K562 (cell line): ENCODE data around the gene NYNRIN. TPM values are rescaled to one million over a fixed set of nuclear protein-coding genes. Genes with fewer than 3 reads are reported as not detected.

Source experiments
- ATAC-seq: fragments of 200-7000 bp; cut with Tn5 transposase; 3 replicates; pipeline ENCODE4 v1.9.1; 2020; ENCODE audit warnings: moderate library complexity
- BruUV-seq: library from RNA; stranded (reverse); fragments of 400-500 nt; replicated peaks from 2 replicates; lab custom pipeline; 2021; lab: Mats Ljungman, UMichigan
- CTCF ChIA-PET: fragments of 300-600 bp; formaldehyde crosslinking; extraction: SDS; loops from one replicate; lab custom pipeline; 2021; ENCODE audit warnings: low intra/inter-chr PET ratio; lab: Yijun Ruan, JAX
- POLR2A ChIA-PET: fragments of 300-600, 350-650 bp; sonication (Branson Sonifier 250); formaldehyde crosslinking; extraction: SDS; loops from one replicate; lab custom pipeline; 2021; ENCODE audit warnings: antibody characterized with exemption, inconsistent platforms; lab: Yijun Ruan, JAX
- DNase-seq, 4 experiments: peaks; one replicate each; pipeline versions ENCODE4 v3.0.0 to v3.0.0-alpha.2; 2011 to 2018; ENCODE audit warnings: low spot score in 3 of 4, mixed read lengths in 3 of 4; ENCODE audit errors: extremely low read depth in 1 of 4
- FAIRE-seq: peaks from 2 replicates; lab custom pipeline; 2011; peaks lifted over from hg19 to GRCh38; lab: Jason Lieb, UNC
- H2AFZ ChIP-seq: 2 replicates; pipeline ENCODE4 v1.6.0; 2011; ENCODE audit warnings: low read depth, low read length, control low read depth, inconsistent platforms
- H3K27ac ChIP-seq: fragments of 200-600 bp; 3 replicates; pipeline ENCODE4 v1.8.0; 2011; ENCODE audit warnings: low read depth, mild to moderate bottlenecking, control low read depth, inconsistent platforms, low read length, moderate library complexity, mixed read lengths; ENCODE audit errors: extremely low read depth
- H3K27me3 ChIP-seq, 2 experiments: fragments of 300-600 bp in 1 of 2; 2 replicates in 1 of 2; 3 replicates in 1 of 2; pipeline versions ENCODE4 v1.6.0 to v1.8.0; 2011; ENCODE audit warnings: inconsistent platforms in 2 of 2, low read length in 2 of 2, mild to moderate bottlenecking in 1 of 2, mixed read lengths in 1 of 2, moderate library complexity in 1 of 2; ENCODE audit not compliant: control insufficient read depth in 2 of 2, insufficient read depth in 2 of 2
- H3K36me3 ChIP-seq: fragments of 300-600 bp; 3 replicates; pipeline ENCODE4 v1.8.0; 2011; ENCODE audit warnings: mild to moderate bottlenecking, low read length, inconsistent platforms; ENCODE audit not compliant: control insufficient read depth, insufficient read depth
- H3K4me1 ChIP-seq, 2 experiments: fragments of 200-600 bp in 1 of 2; replicated peaks in 1 of 2; 2 replicates in 1 of 2; 3 replicates in 1 of 2; pipeline versions ENCODE4 v1.5.1 to v1.8.0; 2011; ENCODE audit warnings: inconsistent platforms in 2 of 2, low read length in 2 of 2, mild to moderate bottlenecking in 1 of 2, mixed read lengths in 1 of 2, moderate library complexity in 1 of 2; ENCODE audit not compliant: control insufficient read depth in 2 of 2, insufficient read depth in 2 of 2
- H3K4me2 ChIP-seq: 2 replicates; pipeline ENCODE4 v1.6.1; 2011; ENCODE audit warnings: low read length, control low read depth, inconsistent platforms, mixed read lengths; ENCODE audit not compliant: insufficient read depth
- H3K4me3 ChIP-seq: fragments of 200-600 bp; sonication (generic), shearing (Covaris generic); 2 replicates; pipeline ENCODE4 v1.5.1; 2016; ENCODE audit warnings: control low read depth, inconsistent platforms
- H3K79me2 ChIP-seq: fragments of 200-600 bp; 3 replicates; pipeline ENCODE4 v1.8.0; 2011; ENCODE audit warnings: low read length, inconsistent platforms; ENCODE audit not compliant: control insufficient read depth, insufficient read depth
- H3K9ac ChIP-seq, 2 experiments: 2 replicates each; pipeline versions ENCODE4 v1.6.0 to v1.6.1; 2011; ENCODE audit warnings: low read depth in 2 of 2, low read length in 2 of 2, control low read depth in 1 of 2, inconsistent platforms in 1 of 2, mild to moderate bottlenecking in 1 of 2, mixed read lengths in 1 of 2; ENCODE audit not compliant: insufficient read depth in 1 of 2
- H3K9me1 ChIP-seq: one replicate; pipeline ENCODE4 v1.6.0; 2011; ENCODE audit warnings: inconsistent platforms, mild to moderate bottlenecking, low read length, moderate library complexity; ENCODE audit not compliant: control insufficient read depth, insufficient read depth
- H3K9me3 ChIP-seq: replicated peaks from 2 replicates; pipeline ENCODE4 v1.5.1; 2011; ENCODE audit warnings: low read depth, low read length, inconsistent platforms; ENCODE audit not compliant: control insufficient read depth, insufficient read depth
- H4K20me1 ChIP-seq: replicated peaks from 2 replicates; pipeline ENCODE4 v1.6.1; 2011; ENCODE audit warnings: low read length, inconsistent platforms, mixed read lengths; ENCODE audit not compliant: control insufficient read depth, insufficient read depth
- KLF1 ChIP-seq: fragments of 450-650 bp; IDR thresholded peaks from 2 replicates; pipeline ENCODE4 v1.6.1; 2016; ENCODE audit warnings: missing genetic modification characterization, missing compliant biosample characterization
- RFX5 ChIP-seq: IDR thresholded peaks from 2 replicates; pipeline ENCODE4 v1.6.1; 2011; ENCODE audit warnings: low read depth, mild to moderate bottlenecking, improper control_type of control experiment, low read length
- WGBS: fragments of 100-300 bp; shearing (Covaris generic); methylation state at CpG from one replicate; pipeline ENCODE4 v1.1.6; 2016; ENCODE audit warnings: low coverage, mixed read lengths; ENCODE audit not compliant: insufficient coverage; ENCODE audit errors: missing lambda C conversion rate; 5-methylcytosine and 5-hydroxymethylcytosine counted together
- in situ Hi-C: fragments of 300-500 bp; cut with MboI; formaldehyde crosslinking; loops from 4 replicates; pipeline ENCODE4 v1.15.0; 2018; ENCODE audit warnings: inconsistent platforms, mixed read lengths
- intact Hi-C: fragments of 100-400 bp; cut with micrococcal nuclease; formaldehyde crosslinking; loops from 2 replicates; pipeline ENCODE4 v1.14.2; 2022
- polyA plus RNA-seq, 8 experiments: library from polyadenylated mRNA; depleted of rRNA in 4 of 8; stranded (reverse) in 5 of 8; unstranded in 3 of 8; fragments of >200 nt; fragmentation: Nextera tagmentation in 2 of 8; fragmentation: Illumina TruSeq in 1 of 8; extraction: Ambion mirVana in 2 of 8; extraction: Trizol in 1 of 8; gene quantifications; 2 replicates each; pipeline versions ENCODE4 v1.2.1 to v1.2.3, GENCODE V29; 2011 to 2014; ENCODE audit warnings: inconsistent platforms in 1 of 8, missing spikeins in 1 of 8
- total RNA-seq, 7 experiments: library from RNA; depleted of rRNA in 6 of 7; stranded (reverse); fragments of >200 nt in 6 of 7; fragmentation: Illumina TruSeq in 2 of 7; extraction: Trizol in 2 of 7; gene quantifications; 2 replicates each; pipeline versions ENCODE4 v1.2.1 to v1.2.3, GENCODE V29; 2011 to 2021; ENCODE audit warnings: low replicate concordance in 1 of 7
- TF ChIP-seq, protein P1 (sequence below): IDR thresholded peaks from 2 replicates; pipeline ENCODE4 v1.6.1; 2014; ENCODE audit warnings: antibody characterized with exemption
- TF ChIP-seq, protein P2 (sequence below): fragments of 450-650 bp; IDR thresholded peaks from 2 replicates; pipeline ENCODE4 v1.6.1; 2016

NYNRIN gene
- total and polyA plus RNA-seq, 9 of the 15 experiments (the other 6 are each of a cell fraction or from before 2014, with no cell fraction given): 0.04 to 1.2 (median 0.28) TPM

DNA sequence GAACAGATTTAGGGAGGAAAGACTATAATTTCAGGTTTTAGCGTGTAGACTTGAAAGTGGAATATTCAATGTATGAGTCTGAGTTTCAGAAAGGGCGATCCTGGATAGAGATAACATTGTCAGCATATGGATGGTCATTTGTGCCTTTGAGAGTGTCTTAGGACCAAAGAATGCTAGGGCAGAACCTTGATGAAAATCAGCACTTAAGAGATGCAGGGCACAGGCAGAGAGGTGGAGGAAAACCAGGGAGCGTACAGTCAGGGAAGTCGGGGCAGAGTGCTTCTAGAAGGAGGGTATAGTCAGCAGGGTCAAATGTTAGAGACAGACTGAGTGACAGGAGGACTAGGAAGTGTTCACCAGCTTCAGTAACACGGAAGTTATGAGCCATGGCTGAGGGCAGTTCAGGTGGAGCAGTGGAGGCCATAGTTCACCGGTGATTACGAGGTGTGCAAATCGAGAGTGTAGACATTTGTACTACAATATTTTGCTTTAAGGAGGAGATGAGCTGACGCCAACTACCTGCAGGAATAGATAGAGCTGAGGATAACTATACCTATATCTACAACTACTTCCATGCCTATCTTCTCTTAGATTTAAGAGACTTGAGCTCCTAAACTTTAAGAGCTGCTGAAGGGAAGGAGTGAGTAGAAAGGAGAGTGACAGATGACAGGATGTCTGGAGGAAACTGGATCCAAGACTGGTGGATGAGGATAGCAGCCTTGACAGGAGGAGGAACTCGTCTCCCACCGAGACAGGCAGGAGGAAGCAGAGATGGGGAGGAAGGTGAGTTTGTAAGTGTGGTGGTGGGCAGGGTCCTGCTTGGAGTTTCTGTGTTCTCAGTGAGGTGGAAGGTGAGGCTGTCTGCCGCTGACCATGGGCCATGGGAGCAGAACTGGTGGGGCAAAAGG, 24.1 kb downstream of the NYNRIN start:
- DNase-seq (no peak), FAIRE-seq (peak; percentile 40), ATAC-seq (no peak)
- ChIA-PET CTCF (no interaction called here), POLR2A (no interaction called here)
- in situ Hi-C loops (no loop called here), intact Hi-C loops (no loop called here)
- H3K9me3 ChIP-seq: no peaks in the 10 kb centered on the region; the same call in 1 of the 2 replicates
- BruUV-seq: no TSS peak
- no peaks in the 10 kb centered on the region for H3K36me3 ChIP-seq
- H4K20me1 ChIP-seq: no peaks in the 10 kb centered on the region
- H3K4me3 ChIP-seq: no peak overlapping the region
- H3K27me3 ChIP-seq: no peaks in the 10 kb centered on the region
- no peak overlapping the region for H3K27ac ChIP-seq
- no peak overlapping the region for H3K9ac ChIP-seq
- peak overlapping the region; percentile 81 for H2AFZ ChIP-seq
- WGBS: 49% methylated on average over 11 of the region's 12 CpGs
- peaks cover 10 to 36% of the 10 kb centered on the region in 2 experiments for H3K4me1 ChIP-seq
- 0 out of 2 replicates have a peak overlapping the region, but pooled peaks have one; percentile 18 for H3K4me2 ChIP-seq
- H3K9me1 ChIP-seq: no peaks in the 10 kb centered on the region
- H3K79me2 ChIP-seq: no peaks in the 10 kb centered on the region
- TF ChIP-seq, protein P1, sequence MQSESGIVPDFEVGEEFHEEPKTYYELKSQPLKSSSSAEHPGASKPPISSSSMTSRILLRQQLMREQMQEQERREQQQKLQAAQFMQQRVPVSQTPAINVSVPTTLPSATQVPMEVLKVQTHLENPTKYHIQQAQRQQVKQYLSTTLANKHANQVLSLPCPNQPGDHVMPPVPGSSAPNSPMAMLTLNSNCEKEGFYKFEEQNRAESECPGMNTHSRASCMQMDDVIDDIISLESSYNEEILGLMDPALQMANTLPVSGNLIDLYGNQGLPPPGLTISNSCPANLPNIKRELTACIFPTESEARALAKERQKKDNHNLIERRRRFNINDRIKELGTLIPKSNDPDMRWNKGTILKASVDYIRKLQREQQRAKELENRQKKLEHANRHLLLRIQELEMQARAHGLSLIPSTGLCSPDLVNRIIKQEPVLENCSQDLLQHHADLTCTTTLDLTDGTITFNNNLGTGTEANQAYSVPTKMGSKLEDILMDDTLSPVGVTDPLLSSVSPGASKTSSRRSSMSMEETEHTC: no peak
- TF ChIP-seq, protein P2, sequence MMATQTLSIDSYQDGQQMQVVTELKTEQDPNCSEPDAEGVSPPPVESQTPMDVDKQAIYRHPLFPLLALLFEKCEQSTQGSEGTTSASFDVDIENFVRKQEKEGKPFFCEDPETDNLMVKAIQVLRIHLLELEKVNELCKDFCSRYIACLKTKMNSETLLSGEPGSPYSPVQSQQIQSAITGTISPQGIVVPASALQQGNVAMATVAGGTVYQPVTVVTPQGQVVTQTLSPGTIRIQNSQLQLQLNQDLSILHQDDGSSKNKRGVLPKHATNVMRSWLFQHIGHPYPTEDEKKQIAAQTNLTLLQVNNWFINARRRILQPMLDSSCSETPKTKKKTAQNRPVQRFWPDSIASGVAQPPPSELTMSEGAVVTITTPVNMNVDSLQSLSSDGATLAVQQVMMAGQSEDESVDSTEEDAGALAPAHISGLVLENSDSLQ: peak; percentile 66
- no peak for TF ChIP-seq RFX5
- no peak for TF ChIP-seq KLF1
